HG03108 (cell line): Measurements from ENCODE around the gene TIMP3.

ENCODE experiments used
- ATAC-seq: cut with Tn5 transposase; IDR thresholded peaks from one replicate; pipeline ENCODE4 v1.9.1; 2021; ENCODE audit warnings: moderate library complexity; ENCODE audit not compliant: unreplicated experiment

TIMP3 gene

DNA sequence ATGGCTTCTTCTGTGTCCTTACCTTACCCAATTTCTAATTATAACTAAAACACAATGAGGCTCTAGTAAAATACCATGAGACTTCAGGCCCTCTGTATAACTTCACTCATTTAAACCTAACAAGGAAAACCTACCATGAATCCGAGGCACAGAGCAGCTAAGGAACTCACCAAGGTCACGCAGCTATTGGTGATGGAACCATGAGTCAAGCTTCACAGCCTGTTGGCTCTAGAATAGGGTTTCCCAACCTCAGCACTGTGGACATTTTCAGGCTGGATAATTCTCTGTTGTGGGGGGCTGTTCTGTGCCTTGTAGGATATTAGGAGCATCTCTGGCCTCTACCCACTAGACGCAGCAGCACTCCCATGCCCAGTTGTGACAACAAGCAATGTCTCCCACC, 75.7 kb downstream of the TIMP3 start:
- no peak for ATAC-seq

DNA sequence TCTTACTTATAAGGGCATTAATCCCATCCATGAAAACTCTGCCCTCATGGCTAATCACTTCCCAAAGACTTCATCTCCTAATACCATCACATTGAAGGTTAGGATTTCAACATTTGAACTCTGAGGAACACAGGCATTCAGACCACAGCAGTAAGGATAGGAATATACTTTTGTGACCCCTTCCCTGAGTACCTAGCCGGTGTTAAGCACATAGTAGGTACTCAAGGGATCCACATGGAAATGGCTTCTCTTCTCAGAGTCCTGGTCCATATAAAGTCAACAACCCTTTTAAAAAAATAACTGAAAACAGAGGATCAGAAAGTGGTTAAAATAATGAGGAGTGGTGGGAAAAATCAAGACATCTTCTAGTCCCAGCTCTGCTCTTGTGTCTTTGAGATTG, 78.0 kb downstream of the TIMP3 start:
- ATAC-seq, result no peak

DNA sequence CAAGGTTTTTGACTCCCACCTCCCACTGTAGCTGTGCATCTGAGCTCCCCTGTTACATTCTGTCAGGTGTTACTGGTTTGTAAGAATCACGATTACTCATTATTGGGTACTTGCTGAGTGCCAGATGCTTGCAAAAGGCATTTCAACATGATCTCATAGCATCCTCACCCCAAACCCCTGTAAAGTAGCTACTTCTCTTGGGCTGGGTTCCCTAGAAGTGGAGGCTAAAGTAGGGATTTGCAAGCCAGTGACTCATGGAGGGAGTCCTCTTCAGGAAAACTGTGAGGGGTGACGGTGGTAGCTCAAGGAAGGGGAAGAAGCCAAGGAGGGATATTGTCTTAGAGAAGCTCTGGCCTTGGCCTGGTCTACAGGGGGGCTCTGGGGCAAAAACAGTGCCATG, 78.6 kb downstream of the TIMP3 start:
- no peak for ATAC-seq

DNA sequence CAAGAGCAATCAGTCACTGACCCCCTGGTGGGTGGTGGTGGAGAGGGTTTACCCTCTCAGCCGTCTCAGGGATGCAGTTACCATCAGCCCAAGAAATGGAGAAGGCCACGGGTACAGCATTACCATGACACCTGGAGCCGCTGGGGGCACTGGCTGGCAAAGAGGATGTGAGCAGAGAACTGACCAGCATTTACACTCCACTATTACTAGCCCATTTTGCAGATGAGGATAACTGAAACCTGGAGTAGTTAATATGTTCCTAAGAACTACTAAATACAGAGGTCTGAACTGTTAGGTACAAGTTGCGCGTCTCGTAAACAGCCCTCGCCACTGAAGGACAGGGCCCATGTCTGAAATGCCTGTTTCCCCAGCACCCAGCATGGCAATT, 79.0 kb downstream of the TIMP3 start:
- no peak for ATAC-seq

DNA sequence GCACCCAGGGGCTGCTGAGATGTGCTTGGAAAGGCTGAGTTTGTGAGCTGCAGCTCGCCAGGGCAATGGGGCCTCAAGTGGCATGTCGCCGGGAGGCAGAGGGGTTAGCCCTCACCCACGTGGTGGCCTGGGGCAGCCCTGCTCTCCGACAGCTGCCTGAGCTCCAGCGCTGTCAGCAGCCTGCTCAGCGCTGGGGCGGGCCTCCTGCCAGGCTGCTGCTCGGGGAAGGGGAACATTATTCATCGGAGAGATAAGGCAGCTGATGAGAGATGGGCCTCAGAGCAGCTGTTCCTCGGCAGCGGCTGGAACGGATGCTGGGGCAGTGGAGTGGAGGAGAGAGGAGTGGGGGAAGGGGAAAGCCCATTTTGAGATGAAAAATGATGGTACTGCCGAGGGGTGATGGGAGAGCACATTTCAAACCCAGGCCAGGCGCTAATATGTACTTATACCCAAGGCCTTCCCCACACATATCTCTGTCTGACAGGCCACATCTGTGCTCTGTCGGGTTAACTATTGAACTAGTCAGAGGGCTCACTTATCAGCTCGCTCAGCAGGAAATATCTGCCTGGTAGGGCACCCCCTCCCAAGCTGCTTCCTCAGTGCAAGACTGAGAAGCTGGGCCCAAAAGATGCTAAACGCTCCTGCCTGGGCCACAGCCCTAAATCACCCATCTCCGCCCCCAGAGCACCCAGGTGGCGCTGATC, 79.5 kb downstream of the TIMP3 start:
- no peak for ATAC-seq

DNA sequence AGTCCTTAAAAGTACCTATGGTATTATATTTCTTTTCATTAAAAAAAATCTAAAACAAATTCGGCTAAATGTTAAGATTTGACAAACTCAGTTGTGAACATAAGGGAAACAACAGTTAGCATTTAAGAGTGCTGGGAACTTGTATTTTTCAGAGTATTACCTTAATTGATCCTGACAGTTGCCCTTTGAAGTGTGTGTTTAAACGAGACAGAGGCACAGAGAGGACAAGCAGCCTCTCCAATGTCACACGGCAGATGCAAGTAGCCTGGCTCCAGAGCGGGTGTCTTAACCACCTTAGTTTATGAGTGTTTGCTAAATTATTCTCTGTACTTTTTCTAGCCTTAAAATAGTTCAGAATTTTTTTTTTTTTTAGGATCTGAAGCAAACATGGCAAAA, 80.9 kb downstream of the TIMP3 start:
- no peak for ATAC-seq

DNA sequence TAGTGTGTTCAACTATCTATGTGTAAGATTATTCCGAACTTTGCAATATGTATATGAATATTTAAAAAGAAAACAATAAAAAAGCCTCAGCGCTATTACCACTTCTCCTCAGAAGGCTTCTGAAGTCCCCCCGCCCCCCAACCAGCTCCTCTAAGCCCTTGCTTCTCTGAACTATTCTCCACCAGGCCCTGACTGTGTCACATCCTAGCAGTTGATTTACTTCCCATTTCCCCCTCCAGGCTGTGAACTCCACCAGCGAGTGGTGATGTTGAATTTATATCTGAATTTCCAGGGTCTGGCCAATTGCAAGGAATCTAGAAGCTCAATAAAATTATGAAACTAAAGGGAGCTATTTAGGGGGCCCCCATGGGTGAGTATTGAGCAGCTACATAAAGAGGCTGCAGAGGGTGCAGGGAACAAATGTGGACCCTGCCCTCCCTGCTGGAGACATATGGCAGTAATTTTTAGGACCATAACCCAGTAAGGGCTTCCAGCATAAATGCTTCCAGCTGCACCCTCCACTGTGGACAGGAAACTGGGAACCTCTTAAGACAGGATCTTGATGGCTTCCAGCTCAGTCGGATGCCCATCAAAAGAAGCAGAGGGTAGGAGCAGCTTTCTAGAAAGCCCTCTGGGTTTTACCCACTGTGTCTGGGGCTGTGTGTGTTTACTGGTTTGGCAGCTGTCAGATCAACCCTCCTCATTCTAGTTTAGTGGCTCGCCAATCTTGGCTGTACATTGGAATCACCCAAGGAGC, 81.4 kb downstream of the TIMP3 start:
- ATAC-seq, result no peak

DNA sequence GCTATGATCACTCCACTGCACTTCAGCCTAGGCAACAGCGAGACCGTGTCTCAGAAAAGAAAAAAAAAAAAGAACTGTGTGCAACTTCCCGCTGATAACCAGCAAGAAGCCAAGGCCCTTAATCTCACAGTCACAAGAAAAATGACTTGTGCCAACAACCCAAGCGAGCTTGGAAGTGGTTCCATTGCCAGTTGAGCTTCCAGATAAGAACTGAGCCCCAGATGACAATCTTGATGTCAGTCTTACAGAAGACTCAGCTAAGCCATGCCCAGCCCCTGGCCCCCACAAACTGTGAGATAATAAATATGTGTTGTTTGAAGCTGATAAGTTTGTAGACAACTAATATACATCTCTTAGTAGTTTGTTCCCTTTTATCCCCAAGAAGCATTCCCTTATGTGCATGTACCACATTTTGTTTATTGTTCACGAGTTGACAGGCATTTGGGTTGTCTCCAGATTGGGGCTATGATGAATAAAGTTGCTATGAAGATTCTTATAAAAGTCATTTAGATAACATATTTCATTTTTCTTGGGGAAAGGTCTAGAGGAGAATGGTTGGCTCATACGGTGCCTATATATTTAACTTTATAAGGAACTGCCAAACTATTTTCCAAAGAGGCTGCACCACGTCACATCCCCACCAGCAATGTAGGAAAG, 85.9 kb downstream of the TIMP3 start:
- ATAC-seq, result no peak

DNA sequence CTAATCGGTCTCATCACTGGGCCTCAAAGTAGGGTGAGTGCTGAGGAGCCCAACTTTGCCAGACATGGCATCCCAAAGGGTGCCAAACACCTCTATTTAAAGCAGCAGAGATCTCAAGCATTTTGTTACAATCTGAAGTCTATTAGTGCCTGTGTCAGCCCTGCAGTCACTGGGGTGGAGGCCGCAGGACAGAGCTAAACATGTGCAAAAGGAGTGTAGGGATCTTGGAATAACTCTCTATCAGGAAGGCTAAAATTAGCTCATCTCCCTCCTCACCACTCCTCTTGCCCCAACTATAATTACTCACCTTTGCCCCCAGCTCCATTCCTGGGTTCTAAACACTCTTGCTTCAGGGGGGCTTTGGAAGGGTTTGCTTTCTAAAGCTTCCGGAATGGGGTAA, 87.5 kb downstream of the TIMP3 start:
- ATAC-seq, result no peak

DNA sequence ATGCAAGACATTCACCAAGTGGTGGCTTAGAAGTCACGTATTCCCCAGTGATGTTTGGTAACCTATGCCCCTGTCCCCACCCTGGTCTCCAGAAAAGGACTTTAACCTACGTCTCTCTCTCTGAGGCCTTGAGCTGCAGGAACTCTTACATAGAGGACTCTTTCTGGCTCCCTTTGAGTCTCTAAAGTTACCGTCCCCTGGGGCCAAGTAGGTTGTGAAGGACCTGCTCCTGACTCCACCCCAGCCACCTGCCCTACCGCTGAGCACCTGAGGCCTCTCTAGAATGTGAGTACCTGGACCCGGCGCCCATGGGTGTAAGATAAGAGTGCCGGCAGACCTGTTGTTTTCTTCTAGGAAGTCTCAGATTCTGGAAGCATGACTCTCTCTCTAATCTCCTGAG, 95.4 kb downstream of the TIMP3 start:
- ATAC-seq, result no peak

DNA sequence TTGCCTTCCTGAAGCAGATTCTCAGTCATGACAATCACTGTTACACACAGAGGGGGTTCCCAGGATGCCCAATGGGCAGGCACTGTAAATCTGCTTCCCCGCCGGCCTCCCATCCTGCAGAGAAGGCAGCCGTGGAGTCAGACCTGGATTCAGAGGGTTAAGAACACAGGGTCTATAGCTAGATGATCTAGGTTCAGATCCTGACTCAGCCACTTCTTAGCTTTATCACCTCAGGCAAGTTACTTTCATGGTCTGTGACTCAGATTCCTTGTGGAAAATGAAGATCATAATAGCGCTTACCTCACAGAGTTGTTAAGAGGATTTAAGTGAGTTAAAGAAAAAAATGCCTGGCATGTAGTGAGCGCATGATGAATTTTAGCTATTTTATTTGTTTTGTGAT, 95.9 kb downstream of the TIMP3 start:
- ATAC-seq, result no peak

DNA sequence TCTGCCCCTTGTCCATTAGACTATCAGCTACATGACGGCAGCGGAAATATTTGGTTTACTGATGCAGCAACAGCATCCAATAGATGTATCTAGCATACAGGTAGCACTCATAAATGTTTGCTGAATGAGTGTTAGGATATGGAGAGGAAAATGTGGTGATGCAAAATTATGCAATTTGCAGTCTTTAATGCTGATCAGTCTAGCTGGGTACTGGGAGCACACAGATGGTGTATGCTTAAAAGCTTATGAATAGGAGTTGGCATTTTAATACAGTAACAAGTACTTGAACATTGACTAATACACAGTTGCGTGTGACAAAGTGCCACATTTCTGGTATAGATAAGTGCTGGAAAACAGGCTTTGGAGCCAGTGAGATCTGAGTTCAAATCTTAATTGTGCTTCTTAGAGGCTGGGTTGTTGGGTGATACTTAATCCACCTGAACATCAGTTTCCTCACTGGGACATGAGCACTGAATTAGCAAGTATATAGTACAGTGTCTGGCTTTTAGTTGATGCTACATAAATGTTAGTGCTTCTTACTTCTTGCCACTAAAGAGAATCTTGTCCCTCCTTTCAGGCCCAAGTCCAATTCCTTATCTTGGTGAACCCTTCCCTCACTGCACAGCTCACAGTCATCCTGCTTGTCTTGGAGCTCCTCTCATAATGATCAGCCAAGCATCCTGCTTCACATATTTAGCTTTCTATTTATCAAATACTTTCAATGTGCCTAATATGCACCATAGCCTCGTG, 99.6 kb downstream of the TIMP3 start:
- no peak for ATAC-seq

DNA sequence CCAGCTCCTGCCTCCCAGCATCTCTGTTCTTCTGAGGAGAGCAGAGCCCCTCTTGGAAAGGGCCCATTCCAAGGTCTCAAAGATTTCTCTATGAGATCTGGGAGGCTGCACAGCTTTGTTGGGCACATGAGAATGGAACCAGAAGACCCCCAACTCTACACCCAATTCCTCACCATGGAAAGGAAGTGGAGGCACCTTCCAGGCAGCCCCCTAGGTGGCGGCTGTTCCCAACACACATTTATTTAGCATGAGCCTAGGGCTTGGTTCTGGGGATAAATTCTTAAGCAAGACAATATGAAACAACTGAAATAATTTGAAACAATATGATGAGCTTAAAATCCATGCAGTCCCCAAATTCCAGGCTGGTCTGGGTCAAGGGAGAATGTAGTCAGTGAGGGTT, 100.4 kb downstream of the TIMP3 start:
- no peak for ATAC-seq

DNA sequence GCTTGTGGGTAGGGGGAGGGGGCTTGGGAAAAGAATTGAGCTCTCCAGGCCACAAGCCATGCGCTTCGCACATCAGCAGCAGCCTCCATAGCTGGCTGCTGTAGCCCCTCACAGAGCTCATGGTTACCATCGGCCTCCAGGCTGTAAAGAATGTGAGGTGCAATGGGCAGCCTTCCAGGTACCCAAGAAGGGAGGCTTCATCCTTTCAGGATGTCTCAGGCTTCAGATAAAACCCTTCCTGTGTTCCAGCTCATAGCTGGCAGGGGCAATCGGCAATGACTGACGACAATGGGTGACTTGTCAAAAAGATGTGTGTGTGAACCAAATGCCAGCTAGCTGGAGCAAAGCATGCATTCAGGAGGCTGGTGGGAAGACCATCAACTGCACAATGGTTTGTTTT, 102.0 kb downstream of the TIMP3 start:
- ATAC-seq, result no peak

DNA sequence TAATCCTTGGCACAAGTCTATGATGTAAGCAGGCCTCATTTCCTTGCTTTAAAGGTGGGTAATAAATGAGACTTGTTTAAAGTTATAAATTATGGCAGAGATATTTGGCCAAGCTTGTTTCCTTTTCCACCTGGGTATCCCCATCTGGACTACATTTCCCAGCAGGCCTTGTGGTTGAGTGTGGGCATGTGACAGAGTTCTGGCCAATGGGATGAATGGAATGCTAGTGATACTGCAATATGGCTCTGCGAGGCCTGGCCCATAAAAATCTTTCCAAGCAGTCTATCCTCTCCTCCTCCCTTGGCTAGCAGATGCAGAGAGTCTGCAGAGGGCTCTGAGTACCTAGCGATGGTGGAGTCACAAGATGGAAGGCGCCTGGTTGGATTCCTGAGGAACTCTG, 102.5 kb downstream of the TIMP3 start:
- ATAC-seq, result no peak

DNA sequence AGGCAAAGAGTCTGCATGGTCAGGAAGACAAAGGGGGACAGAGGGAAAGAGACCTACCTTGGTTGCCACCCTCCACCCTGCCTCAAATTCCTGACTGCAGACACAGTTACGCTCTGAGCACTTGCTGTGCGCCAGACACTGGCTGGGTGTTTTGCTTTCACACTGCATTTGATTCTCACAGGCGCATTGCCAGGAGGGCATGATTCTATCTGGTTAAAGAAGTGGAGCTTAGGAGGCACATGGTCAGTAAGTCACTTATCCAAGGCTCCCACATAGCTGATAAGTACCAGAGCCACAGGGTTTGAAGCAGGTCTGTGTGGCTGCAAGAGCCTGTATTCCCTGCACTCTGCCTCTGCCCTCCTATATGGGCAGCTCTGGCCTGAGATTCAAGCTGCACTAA, 103.9 kb downstream of the TIMP3 start:
- no peak for ATAC-seq

DNA sequence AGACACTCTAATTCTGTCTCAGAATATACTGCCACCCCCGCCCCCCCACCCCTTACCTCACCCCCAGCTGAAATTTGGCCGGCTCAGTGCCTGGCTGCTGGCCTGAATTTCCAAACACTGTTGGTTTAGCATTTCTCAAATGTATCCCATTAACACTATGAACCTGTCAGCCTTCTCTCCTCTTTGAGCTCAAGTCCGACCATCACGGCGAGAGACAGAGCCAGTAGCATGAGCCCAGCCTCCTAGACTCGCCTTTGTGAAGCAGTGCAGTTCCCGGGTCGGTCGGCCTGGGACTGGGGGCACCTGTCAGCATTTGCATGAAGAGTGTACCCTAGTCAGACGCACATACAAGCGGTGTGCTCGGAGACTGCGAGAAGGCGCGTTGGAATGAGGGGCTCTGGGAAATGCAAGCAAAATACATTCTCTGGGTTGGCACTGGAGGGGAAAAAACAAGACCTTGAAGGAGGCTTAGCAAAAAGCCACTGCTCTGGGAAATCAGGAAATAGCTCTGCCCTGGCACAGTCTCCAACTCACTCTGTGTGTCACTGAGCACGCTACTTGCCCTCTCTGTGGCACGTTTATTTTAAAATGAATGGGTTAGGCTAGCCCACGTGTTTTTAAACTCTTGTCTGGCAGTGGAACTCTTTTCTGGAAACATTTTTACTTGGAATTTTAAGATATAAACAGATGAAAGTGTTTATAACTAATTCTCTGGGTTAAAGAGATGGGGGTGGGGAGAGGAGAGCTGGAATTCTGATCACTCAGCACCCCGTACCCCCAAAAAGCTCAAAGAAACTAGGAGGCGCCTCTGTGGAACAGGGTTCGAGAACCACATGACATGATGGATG, 108.3 kb downstream of the TIMP3 start:
- ATAC-seq, result no peak

DNA sequence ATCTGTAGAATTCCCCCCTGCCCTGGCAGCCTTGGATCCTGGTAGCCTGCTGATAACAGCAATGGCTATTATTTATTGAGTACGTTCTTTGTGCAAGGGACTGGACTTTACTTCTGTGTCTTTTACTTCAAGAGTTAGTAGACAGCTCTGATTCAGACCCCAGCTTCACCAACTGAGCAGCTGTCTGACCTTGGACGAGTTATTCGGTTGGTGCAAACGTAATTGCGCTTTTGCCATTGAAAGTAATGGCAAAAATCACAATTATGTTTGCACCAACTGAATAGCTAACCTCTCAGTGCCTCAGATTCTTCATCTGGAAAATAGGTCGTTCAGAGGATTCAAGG, 108.9 kb downstream of the TIMP3 start:
- no peak for ATAC-seq

DNA sequence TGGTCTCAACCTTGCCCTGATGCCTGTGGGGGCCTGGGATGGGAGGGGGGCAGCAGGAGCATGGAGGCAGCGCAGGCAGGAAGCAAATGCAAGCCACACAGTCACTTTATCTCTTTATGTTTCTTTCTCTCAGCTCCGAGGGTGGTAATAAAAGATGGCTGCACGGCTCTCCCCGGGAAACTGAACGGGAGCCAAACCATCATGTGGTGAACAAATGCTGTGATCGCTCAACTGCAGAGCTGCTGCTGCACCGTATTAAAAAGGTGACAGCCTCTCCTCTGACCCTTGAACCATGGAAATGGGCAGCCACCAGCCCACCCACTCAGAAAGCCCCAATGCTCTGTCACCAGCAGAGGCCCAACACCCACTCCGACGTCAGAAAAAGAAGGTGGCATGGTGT, 110.0 kb downstream of the TIMP3 start:
- no peak for ATAC-seq
